ENCODE results near the gene PANK3. TPM values are rescaled to one million over a fixed set of nuclear protein-coding genes. Genes with fewer than 3 reads are reported as not detected.
"Not testable (repeated sequence)": the region's sequence is repeated elsewhere in the genome, so short reads cannot be mapped to it uniquely, and the experiment has no call there.

The PANK3 gene
- polyA plus RNA-seq, 1 donor from 2014 or later = 145 TPM

- Histone ChIP-seq H3F3A (ENCODE audit: insufficient read depth, low read length, poor library complexity, severe bottlenecking) (no peaks in the 10 kb centered on the region), H3K27me3 (ENCODE audit: insufficient read depth, low read depth, low read length) (no peaks in the 10 kb centered on the region), H3K36me3 (ENCODE audit: insufficient read depth, low read length) (no peaks in the 10 kb centered on the region), H3K27ac (ENCODE audit: low read length) (no peak overlapping the region), H3K4me2 (ENCODE audit: low read length) (no peak overlapping the region), H3K4me3 (ENCODE audit: low read length) (no peak overlapping the region), H3K9ac (ENCODE audit: low read length) (no peak overlapping the region), H3K79me2 (replicated peaks; ENCODE audit: insufficient read depth, low read length) (no peaks in the 10 kb centered on the region), H4K20me1 (ENCODE audit: insufficient read depth) (no peaks in the 10 kb centered on the region), H2AFZ (ENCODE audit: low read depth, low read length) (no peak overlapping the region), H3K9me2 (ENCODE audit: insufficient read depth, low read length) (no peaks in the 10 kb centered on the region), H3K9me3 (ENCODE audit: low read length) (no peaks in the 10 kb centered on the region)
- TF ChIP-seq REST (IDR thresholded peaks at IDR 0.05; ENCODE audit: borderline replicate concordance) (no peak), MXI1 (conservative IDR thresholded peaks at IDR 0.05; ENCODE audit: poor library complexity, severe bottlenecking) (no peak), POLR2AphosphoS5 (IDR thresholded peaks at IDR 0.05) (no peak), CTCF (IDR thresholded peaks at IDR 0.05; ENCODE audit: poor library complexity, severe bottlenecking) (no peak), SMC3 (conservative IDR thresholded peaks at IDR 0.05; ENCODE audit: poor library complexity) (no peak), RAD21 (conservative IDR thresholded peaks at IDR 0.05) (no peak), EZH2 (IDR thresholded peaks at IDR 0.05; ENCODE audit: borderline replicate concordance, insufficient read depth, low read length, poor library complexity, severe bottlenecking) (no peak), EP300 (conservative IDR thresholded peaks at IDR 0.05; ENCODE audit: poor library complexity, severe bottlenecking) (no peak), TAF1 (IDR thresholded peaks at IDR 0.05; ENCODE audit: low read depth) (no peak)
Observed at GRCh38 chr5:168585119-168585856, 6.1 kb upstream of the PANK3 start.

- peaks cover 2% of the 10 kb centered on the region for H3K79me2 ChIP-seq (replicated peaks; ENCODE audit: insufficient read depth, low read length)
- H3K4me3 ChIP-seq (ENCODE audit: low read length) = no peak overlapping the region
- no peaks in the 10 kb centered on the region for H3K9me2 ChIP-seq (ENCODE audit: insufficient read depth, low read length)
- H3F3A ChIP-seq (ENCODE audit: insufficient read depth, low read length, poor library complexity, severe bottlenecking) = no peaks in the 10 kb centered on the region
- TF ChIP-seq POLR2AphosphoS5 (IDR thresholded peaks at IDR 0.05) = no peak
- no peak for TF ChIP-seq SMC3 (conservative IDR thresholded peaks at IDR 0.05; ENCODE audit: poor library complexity)
- TF ChIP-seq REST (IDR thresholded peaks at IDR 0.05; ENCODE audit: borderline replicate concordance) = no peak
- TF ChIP-seq EZH2 (IDR thresholded peaks at IDR 0.05; ENCODE audit: borderline replicate concordance, insufficient read depth, low read length, poor library complexity, severe bottlenecking) = no peak
- no peak for TF ChIP-seq RAD21 (conservative IDR thresholded peaks at IDR 0.05)
- no peak for TF ChIP-seq TAF1 (IDR thresholded peaks at IDR 0.05; ENCODE audit: low read depth)
- H4K20me1 ChIP-seq (ENCODE audit: insufficient read depth) = no peaks in the 10 kb centered on the region
- H3K4me2 ChIP-seq (ENCODE audit: low read length) = no peak overlapping the region
- H3K36me3 ChIP-seq (ENCODE audit: insufficient read depth, low read length) = no peaks in the 10 kb centered on the region
- no peak overlapping the region for H3K9ac ChIP-seq (ENCODE audit: low read length)
- no peaks in the 10 kb centered on the region for H3K27me3 ChIP-seq (ENCODE audit: insufficient read depth, low read depth, low read length)
- H3K27ac ChIP-seq (ENCODE audit: low read length) = no peak overlapping the region
- H3K9me3 ChIP-seq (ENCODE audit: low read length) = no peaks in the 10 kb centered on the region
- H2AFZ ChIP-seq (ENCODE audit: low read depth, low read length) = no peak overlapping the region
Observed at GRCh38 chr5:168583742-168584482, 4.7 kb upstream of the PANK3 start.

- H3K4me3 ChIP-seq (ENCODE audit: low read length); H3F3A ChIP-seq (ENCODE audit: insufficient read depth, low read length, poor library complexity, severe bottlenecking); H3K9me3 ChIP-seq (ENCODE audit: low read length); H3K9me2 ChIP-seq (ENCODE audit: insufficient read depth, low read length); H3K9ac ChIP-seq (ENCODE audit: low read length); H2AFZ ChIP-seq (ENCODE audit: low read depth, low read length); H3K4me2 ChIP-seq (ENCODE audit: low read length); H3K27me3 ChIP-seq (ENCODE audit: insufficient read depth, low read depth, low read length); H4K20me1 ChIP-seq (ENCODE audit: insufficient read depth); H3K36me3 ChIP-seq (ENCODE audit: insufficient read depth, low read length): not testable (repeated sequence)
- Histone ChIP-seq H3K79me2 (replicated peaks; ENCODE audit: insufficient read depth, low read length) (peaks cover 31% of the 10 kb centered on the region), H3K27ac (ENCODE audit: low read length) (peak overlapping the region; percentile 97)
Observed at GRCh38 chr5:168580814-168581469, 1.8 kb upstream of the PANK3 start.

Data from neural cell (in vitro differentiated cells).